ENCODE measurements around the gene PROZ.
A peak's percentile ranks its signal among the peaks of the same experiment; 100 is the strongest.

PROZ gene

DNA sequence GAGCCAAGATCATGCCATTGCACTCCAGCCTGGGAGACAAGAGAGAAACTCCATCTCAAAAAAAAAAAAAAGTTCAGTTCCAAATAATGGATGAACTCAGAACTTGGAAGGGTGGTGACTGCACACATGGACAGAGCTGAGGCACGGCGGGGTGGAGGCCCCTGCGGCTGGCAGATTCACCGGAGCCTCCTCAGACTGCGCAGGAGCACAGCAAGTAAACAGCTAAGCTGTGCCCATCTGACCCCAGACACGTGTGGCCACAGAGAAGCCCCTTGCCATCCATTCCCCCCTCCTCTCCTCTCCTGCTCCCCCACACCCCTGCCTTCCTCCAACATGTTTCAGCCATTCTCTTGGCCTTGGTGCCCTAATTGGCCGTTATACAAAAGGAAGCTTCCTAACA, 15.6 kb upstream of the PROZ start:
- DNase-seq: no peak

DNA sequence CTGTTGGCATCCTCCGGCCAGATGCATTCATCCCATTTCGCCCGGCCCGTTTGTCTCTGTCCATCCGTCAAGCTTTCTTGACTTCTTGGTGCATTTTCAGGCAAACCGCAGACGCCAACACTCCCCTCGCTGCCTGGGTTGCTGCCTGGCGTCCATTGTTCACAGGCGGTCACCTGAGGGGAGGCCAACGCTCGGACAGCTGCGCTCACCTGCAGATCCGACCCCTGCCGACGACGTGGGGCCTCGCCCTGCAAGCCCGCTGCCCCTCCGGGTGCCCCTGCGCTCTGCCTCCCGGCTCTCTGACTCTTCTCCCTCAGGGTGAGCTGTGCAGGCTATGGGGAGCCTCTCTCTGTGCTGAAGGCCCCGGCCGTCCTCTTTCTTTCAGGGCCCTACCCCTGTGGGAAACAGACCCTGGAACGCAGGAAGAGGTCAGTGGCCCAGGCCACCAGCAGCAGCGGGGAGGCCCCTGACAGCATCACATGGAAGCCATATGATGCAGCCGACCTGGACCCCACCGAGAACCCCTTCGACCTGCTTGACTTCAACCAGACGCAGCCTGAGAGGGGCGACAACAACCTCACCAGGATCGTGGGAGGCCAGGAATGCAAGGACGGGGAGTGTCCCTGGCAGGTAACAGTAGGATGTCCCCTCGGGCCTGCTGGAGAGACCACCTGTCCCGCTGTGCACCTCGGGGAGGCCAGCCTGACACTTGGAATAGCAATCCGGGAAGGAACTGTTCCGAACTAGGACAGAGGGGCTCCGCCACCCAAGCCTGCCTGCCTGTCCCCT, 14.8 kb upstream of the PROZ start:
- DNase-seq: no peak

DNA sequence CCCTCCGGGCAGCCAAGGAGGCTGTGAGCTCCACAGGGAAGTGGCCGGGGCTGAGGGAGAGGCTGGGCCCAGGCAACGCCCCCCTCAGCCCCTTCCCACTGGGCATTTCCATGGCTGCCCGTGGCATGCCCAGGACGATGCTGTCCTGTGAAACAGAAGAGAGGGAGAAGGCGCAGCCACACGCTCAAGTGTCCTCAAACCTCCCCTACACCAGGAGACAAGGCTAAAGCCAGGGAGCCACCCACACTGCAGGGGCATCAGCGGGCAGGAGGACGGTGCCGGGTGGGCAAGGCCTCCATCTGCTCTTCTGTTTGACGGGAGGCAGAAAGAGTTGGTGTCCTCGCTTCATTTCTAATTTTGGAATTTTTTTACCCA, 14.2 kb upstream of the PROZ start:
- DNase-seq: no peak

DNA sequence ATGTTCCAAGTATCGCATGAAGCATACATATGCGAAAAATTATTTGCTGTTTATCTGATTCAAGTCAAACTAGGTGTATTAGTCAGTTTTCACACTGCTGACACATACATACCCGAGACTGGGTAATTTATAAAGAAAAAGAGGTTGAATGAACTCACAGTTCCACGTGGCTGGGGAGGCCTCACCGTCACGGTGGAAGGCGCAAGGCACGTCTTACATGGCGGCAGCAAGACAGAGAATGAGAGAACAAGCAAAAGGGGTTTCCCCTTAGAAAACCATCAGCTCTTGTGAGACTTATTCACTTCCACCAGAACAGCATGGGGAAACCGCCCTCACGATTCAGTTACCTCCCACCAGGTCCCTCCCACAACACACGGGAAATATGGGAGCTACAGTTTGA, 13.0 kb upstream of the PROZ start:
- no peak for DNase-seq

DNA sequence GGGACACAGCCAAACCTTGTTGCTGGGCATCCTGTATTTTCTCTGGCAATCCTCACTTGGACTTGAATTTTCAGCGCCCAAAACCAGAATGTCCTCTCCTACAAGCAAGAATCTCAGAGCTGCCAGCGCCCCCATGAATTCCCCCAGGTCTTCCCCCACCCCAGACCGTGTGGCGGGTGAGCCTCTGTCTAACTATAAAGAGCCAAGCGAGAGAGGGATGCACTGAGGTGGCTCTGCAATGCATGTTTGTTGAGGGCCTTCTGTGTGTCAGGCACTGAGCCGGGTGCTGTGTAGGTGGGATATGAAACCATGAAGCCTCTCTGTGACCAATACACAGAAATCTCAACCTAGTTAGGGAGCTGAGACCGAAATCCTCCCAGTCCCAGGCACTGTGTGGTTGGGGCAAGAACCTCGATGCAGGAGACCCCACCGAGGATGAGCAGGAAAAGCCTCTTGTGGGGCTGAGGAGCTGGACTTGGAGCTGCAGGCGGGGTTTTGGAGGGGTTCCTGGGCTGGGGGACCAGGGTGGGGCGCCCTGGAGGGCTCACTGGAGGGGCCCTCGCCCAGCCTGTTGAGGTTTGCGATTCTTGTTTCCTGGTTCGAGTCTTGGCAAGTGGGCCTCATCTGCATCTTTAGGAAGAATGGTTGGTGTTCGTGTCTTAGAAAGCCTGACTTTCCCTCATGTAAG, 12.4 kb upstream of the PROZ start:
- no peak for DNase-seq

DNA sequence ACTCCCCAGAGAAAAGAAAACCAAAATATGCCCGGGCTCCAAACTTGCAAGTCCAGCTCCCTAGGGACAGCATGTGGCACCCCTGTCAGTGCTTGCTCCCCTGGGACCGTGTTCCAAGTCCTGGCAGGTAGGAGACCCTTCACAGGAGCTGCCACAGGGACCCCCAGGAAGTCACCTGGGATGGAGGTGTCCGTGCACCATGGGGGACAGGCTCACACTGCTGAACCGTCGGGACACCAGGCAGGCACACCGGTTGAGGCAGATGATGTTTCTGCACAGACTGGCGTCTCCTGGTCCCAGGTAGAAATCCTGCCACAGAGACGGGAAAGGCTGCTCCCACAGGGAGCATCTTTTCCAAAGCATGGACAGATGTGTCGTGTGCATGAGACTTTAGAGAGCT, 11.7 kb upstream of the PROZ start:
- no peak for DNase-seq

DNA sequence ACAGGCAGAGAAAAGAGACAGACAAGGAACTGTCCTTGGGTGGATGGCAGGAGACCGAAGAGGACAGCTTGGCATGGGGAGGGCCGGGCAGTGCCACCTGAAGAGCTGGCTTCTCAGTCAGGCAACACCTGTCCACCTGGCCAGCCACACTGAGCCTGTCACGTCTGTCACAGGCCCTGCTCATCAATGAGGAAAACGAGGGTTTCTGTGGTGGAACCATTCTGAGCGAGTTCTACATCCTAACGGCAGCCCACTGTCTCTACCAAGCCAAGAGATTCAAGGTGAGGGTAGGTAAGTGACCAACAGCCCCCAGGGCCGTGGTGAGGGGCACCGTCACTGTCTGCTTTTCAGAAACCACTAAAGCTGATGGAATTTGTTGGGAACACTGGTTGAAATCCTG, 11.2 kb upstream of the PROZ start:
- no peak for DNase-seq

DNA sequence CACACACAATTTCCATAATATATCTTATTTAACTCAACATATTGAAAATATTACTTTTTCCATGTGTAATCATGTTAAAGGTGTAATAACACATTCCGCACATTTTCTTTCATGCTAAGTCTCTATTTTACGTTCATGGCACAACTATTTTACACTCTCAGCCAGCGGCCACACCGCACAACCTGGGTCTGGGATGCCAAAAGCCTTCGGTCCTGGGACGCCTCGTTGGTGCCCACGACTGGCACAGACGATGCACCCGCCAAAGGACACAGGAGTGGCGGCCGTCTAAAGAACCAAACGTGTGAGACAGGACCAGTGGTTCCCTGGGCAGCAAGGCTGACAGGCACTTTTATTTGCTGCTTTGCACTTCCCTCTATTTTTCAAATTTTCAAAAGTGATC, 10.0 kb upstream of the PROZ start:
- DNase-seq: no peak

DNA sequence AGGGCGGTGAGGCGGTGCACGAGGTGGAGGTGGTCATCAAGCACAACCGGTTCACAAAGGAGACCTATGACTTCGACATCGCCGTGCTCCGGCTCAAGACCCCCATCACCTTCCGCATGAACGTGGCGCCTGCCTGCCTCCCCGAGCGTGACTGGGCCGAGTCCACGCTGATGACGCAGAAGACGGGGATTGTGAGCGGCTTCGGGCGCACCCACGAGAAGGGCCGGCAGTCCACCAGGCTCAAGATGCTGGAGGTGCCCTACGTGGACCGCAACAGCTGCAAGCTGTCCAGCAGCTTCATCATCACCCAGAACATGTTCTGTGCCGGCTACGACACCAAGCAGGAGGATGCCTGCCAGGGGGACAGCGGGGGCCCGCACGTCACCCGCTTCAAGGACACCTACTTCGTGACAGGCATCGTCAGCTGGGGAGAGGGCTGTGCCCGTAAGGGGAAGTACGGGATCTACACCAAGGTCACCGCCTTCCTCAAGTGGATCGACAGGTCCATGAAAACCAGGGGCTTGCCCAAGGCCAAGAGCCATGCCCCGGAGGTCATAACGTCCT, 9.4 kb upstream of the PROZ start:
- DNase-seq: no peak

DNA sequence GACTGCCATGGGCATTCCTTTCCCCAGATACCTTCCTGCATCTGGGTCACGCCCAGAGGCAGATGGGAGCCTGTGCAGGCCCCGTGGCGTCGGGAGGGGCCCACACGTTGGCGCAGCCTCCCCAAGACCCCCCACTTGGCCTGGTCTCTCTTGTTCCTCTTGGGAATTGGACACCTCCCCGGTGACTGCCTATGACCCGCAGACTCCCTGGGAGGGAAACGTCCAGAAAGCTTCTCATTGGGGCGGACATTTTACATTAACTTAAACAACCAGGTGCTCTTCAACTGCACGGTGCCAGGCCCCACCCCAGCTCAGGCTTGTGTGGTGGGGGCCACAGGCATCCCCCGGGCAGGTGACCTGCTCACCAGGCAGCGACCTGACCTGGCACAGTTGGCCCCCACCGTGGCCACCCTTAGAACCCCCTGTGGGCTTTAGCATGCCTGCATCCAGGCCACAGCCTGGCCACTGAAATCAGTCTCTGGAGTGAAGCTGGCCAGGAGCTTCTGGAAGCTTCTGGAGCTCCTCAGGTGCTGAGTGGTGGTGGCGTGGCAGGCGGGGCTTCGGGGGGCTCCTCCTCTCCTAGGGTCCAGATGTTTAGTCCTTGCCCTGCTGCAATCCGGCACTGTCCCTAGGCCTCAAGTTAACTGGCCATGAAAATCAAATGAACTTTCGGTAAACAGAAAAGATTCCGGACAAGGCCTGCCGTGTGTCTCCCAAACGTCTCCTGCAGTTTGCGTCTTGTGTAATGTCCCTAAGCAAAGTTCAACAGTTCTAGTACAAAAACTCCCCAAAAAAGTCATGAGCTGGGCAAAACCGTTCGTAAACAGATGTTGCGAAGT, 8.5 kb upstream of the PROZ start:
- no peak for DNase-seq

DNA sequence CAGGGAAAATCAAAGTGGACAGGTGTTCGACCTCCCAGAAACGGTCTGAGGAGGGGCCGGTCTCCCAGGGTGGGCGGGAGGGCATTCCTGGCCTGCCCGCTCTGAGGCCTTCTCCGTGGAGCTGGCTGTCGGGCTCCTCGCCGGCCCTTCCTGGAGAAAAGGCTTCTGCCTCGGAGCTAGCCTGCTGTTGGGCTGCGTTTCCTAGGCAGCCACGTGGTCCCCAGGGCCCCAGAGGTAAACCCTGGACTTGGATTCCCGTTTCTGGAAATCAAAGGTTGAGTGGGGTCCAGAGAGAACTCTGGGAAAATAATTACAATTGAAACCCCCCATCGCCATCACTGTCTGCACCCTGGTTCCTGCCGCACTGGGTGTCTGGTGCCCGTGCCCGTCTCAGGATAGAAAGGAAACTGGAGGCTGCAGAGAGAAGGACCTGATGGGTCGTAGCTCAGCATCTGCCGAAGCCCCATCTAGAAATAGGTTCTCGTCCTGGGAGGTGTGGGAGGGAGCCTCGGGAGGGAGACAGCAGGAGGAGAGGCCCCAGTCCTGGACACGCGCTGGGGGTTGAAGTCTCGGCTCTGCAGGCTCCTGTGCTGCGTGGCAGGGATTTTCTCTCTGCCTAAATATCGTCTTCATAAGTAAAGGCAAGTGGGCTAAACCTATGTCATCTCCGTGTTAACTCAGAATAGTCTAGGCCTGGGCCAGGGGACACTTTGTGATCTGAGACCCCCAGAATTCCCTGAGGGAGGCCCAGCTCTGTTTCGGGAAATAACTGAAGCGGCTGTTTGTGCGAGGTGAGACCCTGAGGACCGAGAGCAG, 7.7 kb upstream of the PROZ start:
- no peak for DNase-seq

DNA sequence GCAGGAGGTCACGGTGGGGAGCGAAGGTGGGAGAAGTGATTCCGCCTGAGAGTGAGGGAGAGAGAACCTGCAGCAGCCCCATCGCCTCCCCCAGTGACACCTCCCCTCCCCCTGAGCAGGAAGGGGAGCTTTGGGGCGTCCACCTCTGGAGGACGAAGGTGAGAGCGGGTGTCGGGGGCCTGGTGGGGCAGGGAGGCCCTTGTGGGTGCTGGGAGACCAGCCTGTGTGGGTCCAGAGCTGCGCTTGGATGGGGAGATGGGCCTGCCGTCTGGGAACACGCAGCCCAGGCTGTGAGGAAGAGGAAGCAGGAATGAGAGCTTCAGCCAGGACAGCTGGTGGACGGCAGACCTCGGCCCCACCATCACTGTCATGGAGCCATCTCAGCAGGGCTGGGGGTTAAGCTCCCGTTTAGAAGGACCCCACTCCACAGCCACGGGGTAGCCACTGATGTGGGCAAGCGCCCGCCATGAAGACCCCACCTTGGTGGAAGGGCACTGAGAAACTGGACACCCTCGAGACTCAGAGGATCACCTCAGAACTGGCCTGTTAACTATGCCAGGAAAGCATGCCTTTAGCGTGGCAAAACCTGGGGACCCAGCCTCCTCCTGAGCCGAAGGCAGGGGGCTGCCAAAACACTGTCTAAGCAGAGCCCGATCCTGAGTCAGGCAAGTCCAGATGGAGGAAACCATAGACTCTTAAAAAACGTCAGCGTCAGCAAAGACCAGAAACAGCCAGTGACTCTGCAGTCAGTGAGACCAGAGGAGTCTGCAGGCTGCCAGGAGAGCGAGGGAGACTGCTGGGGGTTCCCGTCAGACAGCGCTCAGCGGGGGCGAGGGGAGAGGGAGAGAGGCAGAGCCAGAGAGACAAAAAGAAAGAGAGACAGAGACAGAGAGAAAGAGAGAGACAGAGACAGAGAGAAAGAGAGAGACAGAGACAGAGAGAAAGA, 6.4 kb upstream of the PROZ start:
- peak; percentile 45 to 80 (median 68) for DNase-seq

DNA sequence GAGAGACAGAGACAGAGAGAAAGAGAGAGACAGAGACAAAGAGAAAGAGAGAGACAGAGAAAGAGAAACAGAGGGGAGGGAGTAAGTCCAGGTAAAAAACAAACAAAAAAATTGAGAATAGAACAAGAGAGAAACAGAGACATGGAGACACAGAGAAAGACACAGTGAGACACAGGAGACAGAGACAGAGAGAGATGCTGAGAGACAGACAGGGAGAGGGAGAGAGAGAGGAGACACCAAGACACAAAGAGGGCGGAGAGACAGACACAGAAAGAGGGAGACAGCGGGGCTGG, 5.8 kb upstream of the PROZ start:
- no peak for DNase-seq

DNA sequence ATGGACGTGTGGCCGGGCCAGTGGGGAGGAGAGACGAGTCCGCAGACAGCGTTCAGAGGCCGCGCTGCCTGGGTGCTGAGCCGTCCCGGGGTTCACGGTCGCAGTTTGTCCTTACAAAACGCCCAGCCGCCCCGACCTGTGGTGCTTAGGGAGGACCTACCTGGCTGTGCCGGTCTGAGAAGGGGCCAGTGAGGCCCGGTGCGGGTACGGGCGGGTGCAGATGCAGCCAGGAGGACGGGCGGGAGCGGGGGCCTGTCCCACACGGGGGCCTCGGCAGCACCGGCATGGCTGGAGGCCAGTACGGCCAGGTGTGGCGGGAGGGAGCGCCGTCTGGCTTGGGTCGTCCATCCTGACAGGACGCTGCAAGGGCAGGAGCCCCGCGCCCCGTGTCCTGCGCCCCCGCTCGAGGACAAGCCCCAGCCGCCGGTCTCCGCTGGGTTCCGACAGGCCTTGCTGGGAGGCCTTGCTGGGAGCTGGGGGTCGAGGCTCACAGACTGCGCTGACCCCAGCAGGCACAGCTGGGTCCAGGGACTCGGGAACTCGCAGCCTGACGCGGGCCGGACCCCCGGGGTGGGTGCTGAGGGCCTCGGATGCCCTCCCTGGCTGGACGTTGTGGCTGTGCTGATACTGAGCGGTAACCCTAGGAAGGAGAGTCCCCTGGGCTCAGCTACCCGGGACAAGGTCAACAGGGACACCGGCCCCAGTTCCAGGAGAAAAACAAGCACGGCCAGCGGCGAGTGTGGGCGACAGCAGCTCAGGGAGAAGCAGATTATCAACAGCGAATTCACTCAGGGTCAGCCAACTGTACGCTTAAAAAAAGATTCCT, 5.3 kb upstream of the PROZ start:
- peak; percentile 42 to 63 (median 43) for DNase-seq

DNA sequence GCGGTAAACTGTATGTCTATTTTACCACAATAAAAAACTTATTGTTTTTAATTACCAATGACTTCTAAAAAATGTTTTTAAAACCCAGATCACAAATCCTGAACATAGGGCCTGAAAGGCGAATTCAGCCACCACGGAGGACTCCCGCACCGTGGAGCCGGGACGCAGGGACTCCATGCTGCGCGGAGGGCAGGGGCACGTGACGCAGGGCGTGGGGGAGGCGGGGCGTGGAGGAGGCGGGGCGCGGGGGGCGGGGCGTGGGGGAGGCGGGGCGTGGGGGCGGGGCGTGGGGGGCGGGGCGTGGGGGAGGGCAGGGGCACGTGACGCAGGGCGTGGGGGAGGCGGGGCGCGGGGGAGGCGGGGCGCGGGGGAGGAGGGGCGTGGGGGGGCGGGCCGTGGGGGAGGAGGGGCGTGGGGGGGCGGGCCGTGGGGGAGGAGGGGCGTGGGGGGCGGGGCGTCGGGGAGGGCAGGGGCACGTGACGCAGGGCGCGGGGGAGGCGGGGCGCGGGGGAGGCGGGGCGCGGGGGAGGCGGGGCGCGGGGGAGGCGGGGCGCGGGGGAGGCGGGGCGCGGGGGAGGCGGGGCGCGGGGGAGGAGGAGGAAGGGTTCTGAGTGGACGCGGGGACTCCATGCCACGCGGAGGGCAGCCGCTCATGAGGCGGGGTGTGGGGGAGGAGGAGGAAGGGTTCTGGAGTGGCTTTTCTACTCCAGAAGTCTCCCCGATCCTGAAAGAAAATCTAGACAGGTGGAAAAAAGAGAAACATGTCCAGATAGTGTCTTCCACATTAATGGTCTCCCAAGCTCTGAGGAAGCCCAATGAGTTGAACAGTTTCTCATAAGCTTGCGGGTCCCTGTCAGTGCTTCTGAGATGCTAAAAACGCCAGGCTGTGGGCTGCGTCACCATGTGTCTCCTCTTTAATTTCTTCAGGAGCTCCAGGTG, 4.4 kb upstream of the PROZ start:
- DNase-seq: peak; percentile 59 to 87 (median 76)

DNA sequence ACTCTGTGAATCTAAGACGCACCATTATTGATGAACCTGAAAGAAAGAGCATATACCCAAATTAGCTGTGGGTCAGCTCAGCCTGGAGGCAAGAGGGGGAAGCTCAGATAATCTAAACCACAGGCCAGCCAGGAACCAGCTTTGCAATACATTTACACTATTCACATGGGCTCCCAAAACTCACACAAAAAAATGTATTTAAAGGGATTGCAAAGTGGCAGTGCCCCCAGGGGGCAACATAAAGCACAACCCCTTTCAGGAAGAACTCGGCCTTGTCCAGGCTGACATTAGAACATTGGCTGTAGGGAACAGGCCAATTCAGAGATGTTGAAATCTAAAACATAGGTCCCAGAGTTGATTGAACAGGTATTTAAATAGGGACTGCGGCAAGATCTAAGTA, 3.2 kb upstream of the PROZ start:
- no peak for DNase-seq

DNA sequence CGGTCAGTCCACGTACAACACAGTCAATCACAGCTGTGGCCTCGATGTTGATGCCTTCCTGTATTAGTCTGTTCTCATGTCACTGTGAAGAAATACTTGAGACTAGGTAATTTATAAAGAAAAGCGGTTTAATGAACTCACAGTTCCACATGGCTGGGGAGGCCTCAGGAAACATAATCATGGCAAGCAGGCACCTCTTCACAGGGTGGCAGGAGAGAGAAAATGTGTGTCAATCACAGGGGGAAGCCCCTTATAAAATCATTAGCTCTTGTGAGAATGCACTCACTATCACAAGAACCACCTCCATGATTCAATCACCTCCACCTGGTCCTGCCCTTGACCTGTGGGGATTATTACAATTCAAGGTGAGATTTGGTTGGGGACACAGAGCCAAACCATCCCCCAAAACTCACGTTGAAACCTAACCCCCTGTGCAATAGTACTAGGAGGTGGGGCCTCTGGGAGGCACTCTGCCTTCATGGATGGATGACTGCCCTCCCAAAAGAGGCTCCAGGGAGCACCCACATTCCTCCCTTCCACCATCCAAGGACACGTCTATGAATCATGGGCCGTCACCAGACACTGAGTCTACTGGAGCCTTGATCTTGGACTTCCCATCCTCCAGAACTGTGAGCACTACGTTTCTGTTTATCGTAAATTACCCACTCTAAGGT, 2.3 kb upstream of the PROZ start:
- DNase-seq: no peak

DNA sequence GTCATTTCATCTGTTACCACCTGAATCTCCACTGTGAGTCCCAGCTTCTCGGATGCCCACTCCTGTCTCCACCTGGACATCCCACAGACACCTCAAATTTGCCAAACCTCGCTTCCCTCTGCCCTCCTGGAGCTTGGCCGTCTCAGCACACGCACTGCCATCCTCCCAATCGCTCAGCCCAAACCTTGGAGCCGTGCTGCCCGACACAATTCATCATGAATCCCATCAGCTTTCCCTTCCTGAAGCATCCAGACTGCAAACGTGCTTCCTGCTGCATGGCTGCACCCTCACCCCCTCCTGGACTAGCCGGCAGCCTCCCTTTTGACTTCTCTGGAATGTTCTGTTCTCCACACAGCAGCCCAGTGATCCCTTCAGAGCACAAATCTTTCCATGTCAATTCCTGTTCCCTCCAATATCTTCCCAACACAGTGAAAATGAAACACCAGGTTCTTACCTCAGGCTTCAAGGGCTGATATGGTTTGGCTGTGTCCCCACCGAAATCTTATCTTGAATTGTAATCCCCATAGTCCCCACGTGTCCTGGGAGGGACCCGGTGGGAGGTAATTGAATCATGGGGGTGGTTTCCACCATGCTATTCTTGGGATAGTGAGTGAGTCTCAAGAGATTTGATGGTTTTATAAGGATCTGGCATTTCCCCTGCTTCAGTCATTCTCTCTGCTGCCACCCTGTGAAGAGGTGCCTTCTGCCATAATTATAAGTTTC, 1.1 kb upstream of the PROZ start:
- no peak for DNase-seq
